Uterus (tissue), 4 donors: ENCODE results near the gene KDELR3. TPM values are rescaled to one million over a fixed set of nuclear protein-coding genes. Genes with fewer than 3 reads are reported as not detected.

Source experiments
- DNase-seq, 2 donors: peaks; one replicate each; pipeline ENCODE4 v3.0.0-alpha.2; 2019 to 2020
- H3K27ac ChIP-seq, 2 donors: fragments of 200-600 bp; sonication (generic); 1 replicate in 1 of 2; 2 replicates in 1 of 2; pipeline ENCODE4 v1.5.1; 2016 to 2018
- H3K27me3 ChIP-seq, 2 donors: fragments of 200-600 bp; sonication (generic); one replicate each; pipeline ENCODE4 v1.5.1; 2018 to 2019; ENCODE audit warnings: control low read depth in 1 of 2
- H3K36me3 ChIP-seq, 2 donors: fragments of 200-600 bp; sonication (generic); one replicate each; pipeline ENCODE4 v1.5.1; 2019; ENCODE audit warnings: control low read depth in 1 of 2
- H3K4me1 ChIP-seq, 2 donors: fragments of 200-600 bp; sonication (generic); one replicate each; pipeline ENCODE4 v1.5.1; 2018 to 2019; ENCODE audit warnings: control low read depth in 1 of 2
- H3K4me3 ChIP-seq, 2 donors: fragments of 200-600 bp; sonication (generic); 1 replicate in 1 of 2; 2 replicates in 1 of 2; pipeline ENCODE4 v1.5.1; 2018 to 2019; ENCODE audit warnings: mild to moderate bottlenecking in 1 of 2
- H3K9me3 ChIP-seq, 2 donors: fragments of 200-600 bp; sonication (generic); one replicate each; pipeline ENCODE4 v1.5.1; 2019; ENCODE audit warnings: control low read depth in 1 of 2
- CTCF ChIP-seq, 4 experiments: fragments of 200-600 bp in 2 of 4; fragments of 450-650 bp in 2 of 4; sonication (generic) in 2 of 4; IDR thresholded peaks; one replicate each; pipeline ENCODE4 v1.5.1; 2016 to 2019; ENCODE audit warnings: antibody characterized with exemption in 4 of 4, mild to moderate bottlenecking in 2 of 4, moderate library complexity in 1 of 4
- POLR2A ChIP-seq, 2 donors: fragments of 450-650 bp; IDR thresholded peaks; one replicate each; pipeline ENCODE4 v1.6.1; 2016; ENCODE audit warnings: antibody characterized with exemption in 2 of 2, mild to moderate bottlenecking in 1 of 2, moderate library complexity in 1 of 2
- intact Hi-C: fragments of 100-400 bp; cut with DNase I; formaldehyde crosslinking; loops from one replicate; pipeline ENCODE4 v1.15.1; 2023; ENCODE audit warnings: low total_unique reads
- total RNA-seq, 4 donors: library from RNA; depleted of rRNA in 3 of 4; stranded (reverse); fragments of >200 nt in 3 of 4; gene quantifications; one replicate each; pipeline versions ENCODE4 v1.1.0 to v1.2.4, GENCODE V29; 2014 to 2023
- donor health status: DM: yes; HTN: yes; CAD: no.

Gene KDELR3
- total RNA-seq, 4 donors from 2014 or later, result 0.77 to 43.1 (median 4.7) TPM; not detected in 1

DNA sequence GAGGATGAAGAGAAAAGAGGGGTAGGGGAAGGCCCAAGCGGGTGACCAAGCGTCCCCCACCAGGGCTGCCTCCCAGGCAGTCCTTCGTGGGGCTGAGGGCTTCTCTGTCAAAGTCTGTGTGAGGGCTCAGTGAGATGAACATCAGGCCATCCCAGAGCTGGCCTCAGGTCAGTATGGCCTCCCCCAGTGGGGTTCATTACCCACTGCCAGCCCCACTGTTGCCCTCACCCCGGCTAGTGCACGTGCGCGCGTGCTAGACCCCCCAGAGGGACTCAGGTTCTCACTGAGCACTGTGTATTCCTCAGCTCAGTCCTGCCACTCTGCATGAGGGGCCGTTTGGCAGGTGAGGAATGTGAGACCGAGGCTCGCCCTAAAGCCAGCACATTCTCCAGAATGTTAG lies 3.3 kb downstream of the KDELR3 start:
- H3K4me3 ChIP-seq, result no peak overlapping the region
- intact Hi-C loops, result no loop called here
- no peak overlapping the region for H3K27ac ChIP-seq
- H3K36me3 ChIP-seq, result no peaks in the 10 kb centered on the region
- TF ChIP-seq CTCF (IDR thresholded peaks at IDR 0.05) (no peak), POLR2A (IDR thresholded peaks at IDR 0.05) (no peak)
- peaks cover 0 to 4% of the 10 kb centered on the region in 2 donors for H3K4me1 ChIP-seq
- DNase-seq, result no peak
- no peaks in the 10 kb centered on the region for H3K27me3 ChIP-seq
- H3K9me3 ChIP-seq, result no peaks in the 10 kb centered on the region

GRCh38 chr22:38474003-38474607 lies 6.2 kb downstream of the KDELR3 start:
- TF ChIP-seq POLR2A (IDR thresholded peaks at IDR 0.05), result no peak
- no peak for TF ChIP-seq CTCF (IDR thresholded peaks at IDR 0.05)
- no peaks in the 10 kb centered on the region for H3K36me3 ChIP-seq
- intact Hi-C loops, result no loop called here
- no peaks in the 10 kb centered on the region for H3K9me3 ChIP-seq
- no peak overlapping the region for H3K27ac ChIP-seq
- no peaks in the 10 kb centered on the region for H3K27me3 ChIP-seq
- DNase-seq, result no peak
- H3K4me3 ChIP-seq, result no peak overlapping the region
- no peaks in the 10 kb centered on the region for H3K4me1 ChIP-seq

- H3K27ac ChIP-seq, result no peak overlapping the region
Measured at GRCh38 chr22:38477585-38477984, 9.7 kb downstream of the KDELR3 start.

DNA sequence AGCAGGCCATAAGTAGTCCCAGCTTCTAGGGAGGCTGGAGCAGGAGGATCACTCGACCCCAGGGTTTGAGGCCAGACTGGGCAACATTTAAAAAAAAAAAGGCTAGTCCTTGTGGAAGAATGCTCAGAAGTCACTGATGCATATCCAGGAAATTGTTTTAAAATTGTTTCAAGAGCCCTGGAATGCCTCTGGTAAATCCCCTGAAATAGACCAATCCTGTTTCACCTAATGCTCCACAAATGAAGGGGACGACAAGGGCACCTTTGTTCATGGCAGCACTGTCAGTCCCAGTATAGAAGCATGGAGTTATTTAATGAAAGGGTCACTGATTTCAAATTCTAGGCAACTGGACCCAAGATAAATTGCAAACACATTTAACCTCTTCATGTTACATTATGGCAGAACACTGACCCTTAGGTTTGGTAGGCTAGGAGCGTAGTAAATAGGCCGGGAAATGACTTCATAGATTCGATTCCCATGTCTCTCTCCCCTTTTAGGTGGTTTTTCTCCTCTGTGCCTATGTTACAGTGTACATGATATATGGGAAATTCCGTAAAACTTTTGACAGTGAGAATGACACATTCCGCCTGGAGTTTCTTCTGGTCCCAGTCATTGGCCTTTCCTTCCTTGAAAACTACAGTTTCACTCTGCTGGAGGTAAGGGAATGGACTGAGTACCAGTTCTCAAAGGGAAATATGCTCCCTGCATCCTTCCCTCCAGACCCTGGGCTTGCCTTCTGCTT lies 11.4 kb downstream of the KDELR3 start:
- DNase-seq, result no peak
- Histone ChIP-seq H3K27ac (no peak overlapping the region), H3K4me1 (no peaks in the 10 kb centered on the region), H3K27me3 (no peaks in the 10 kb centered on the region), H3K36me3 (no peaks in the 10 kb centered on the region), H3K4me3 (no peak overlapping the region), H3K9me3 (no peaks in the 10 kb centered on the region)
- TF ChIP-seq POLR2A (IDR thresholded peaks at IDR 0.05) (no peak), CTCF (IDR thresholded peaks at IDR 0.05) (no peak)
- intact Hi-C loops, result no loop called here

More at GRCh38 chr22:38477585-38477984, 9.7 kb downstream of the KDELR3 start:
- H3K9me3 ChIP-seq, result no peaks in the 10 kb centered on the region
- no peak for DNase-seq
- no peak for TF ChIP-seq POLR2A (IDR thresholded peaks at IDR 0.05)
- no peak for TF ChIP-seq CTCF (IDR thresholded peaks at IDR 0.05)
- intact Hi-C loops, result no loop called here
- no peaks in the 10 kb centered on the region for H3K36me3 ChIP-seq
- no peaks in the 10 kb centered on the region for H3K27me3 ChIP-seq
- H3K4me3 ChIP-seq, result no peak overlapping the region
- H3K4me1 ChIP-seq, result no peaks in the 10 kb centered on the region

DNA sequence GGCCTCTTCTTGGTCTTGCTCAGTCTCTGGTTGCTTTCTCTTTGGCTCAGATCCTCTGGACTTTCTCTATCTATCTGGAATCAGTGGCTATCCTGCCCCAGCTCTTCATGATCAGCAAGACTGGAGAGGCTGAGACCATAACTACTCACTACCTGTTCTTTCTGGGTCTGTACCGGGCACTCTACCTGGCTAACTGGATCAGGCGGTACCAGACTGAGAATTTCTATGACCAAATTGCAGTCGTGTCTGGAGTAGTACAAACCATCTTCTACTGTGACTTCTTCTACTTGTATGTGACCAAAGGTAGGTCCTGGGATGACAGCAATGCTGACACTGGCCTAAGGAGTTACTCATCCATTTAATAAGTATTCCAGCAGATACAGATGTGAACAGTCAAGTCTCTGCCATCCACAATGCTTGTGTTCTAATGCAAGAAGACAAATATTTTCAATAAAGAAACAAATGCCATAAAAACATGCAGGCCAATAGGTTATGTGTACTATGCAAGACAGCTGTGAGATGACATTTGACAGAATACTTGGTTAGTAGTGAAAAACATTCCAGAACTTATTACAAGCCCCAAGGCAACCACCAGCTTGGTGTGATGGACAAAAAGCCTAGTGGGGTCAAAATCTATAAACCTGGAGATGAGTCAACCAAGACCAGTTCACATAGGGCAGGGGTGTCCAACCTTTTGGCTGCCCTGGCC lies 13.4 kb downstream of the KDELR3 start:
- H3K36me3 ChIP-seq, result no peaks in the 10 kb centered on the region
- TF ChIP-seq POLR2A (IDR thresholded peaks at IDR 0.05) (no peak), CTCF (IDR thresholded peaks at IDR 0.05) (no peak)
- no peak overlapping the region for H3K4me3 ChIP-seq
- intact Hi-C loops, result no loop called here
- no peaks in the 10 kb centered on the region for H3K9me3 ChIP-seq
- H3K27ac ChIP-seq, result no peak overlapping the region
- no peaks in the 10 kb centered on the region for H3K27me3 ChIP-seq
- no peak for DNase-seq
- H3K4me1 ChIP-seq, result no peaks in the 10 kb centered on the region
